Common myeloid progenitor, CD34-positive (primary cell): ENCODE data around the gene TDRD5.

Experiments
- CTCF ChIA-PET: fragments of 350-600 bp; sonication (Branson Sonifier 250); formaldehyde crosslinking; loops from one replicate; lab custom pipeline; 2021; ENCODE audit warnings: antibody characterized with exemption; lab: Charles Lee
- POLR2A ChIA-PET: fragments of 350-600 bp; sonication (Branson Sonifier 250); formaldehyde crosslinking; loops from one replicate; lab custom pipeline; 2021; ENCODE audit warnings: antibody characterized with exemption; lab: Charles Lee
- DNase-seq, 3 donors: peaks; one replicate each; pipeline versions ENCODE4 v3.0.0 to v3.0.0-alpha.2; 2013
- H3K27ac ChIP-seq, 2 experiments: 1 replicate in 1 of 2; 2 replicates in 1 of 2; pipeline ENCODE4 v1.7.0; 2013; ENCODE audit warnings: inconsistent platforms in 2 of 2, low read length in 2 of 2, mild to moderate bottlenecking in 2 of 2, low read depth in 1 of 2, moderate library complexity in 1 of 2; ENCODE audit not compliant: severe bottlenecking in 2 of 2, insufficient read depth in 1 of 2, poor library complexity in 1 of 2
- H3K27me3 ChIP-seq, 5 experiments: replicated peaks in 2 of 5; 1 replicate in 3 of 5; 2 replicates in 2 of 5; pipeline versions ENCODE4 v1.6.1 to v1.7.0; 2013; ENCODE audit warnings: low read length in 4 of 5, mild to moderate bottlenecking in 2 of 5, moderate library complexity in 2 of 5, inconsistent platforms in 1 of 5; ENCODE audit not compliant: insufficient read depth in 5 of 5, control insufficient read depth in 4 of 5
- H3K36me3 ChIP-seq, 4 experiments: 1 replicate in 2 of 4; 2 replicates in 2 of 4; pipeline versions ENCODE4 v1.6.1 to v1.7.0; 2013; ENCODE audit warnings: low read length in 3 of 4, control low read depth in 1 of 4, mild to moderate bottlenecking in 1 of 4; ENCODE audit not compliant: control insufficient read depth in 4 of 4, insufficient read depth in 4 of 4
- H3K4me1 ChIP-seq, 4 experiments: 1 replicate in 3 of 4; 2 replicates in 1 of 4; pipeline versions ENCODE4 v1.6.1 to v1.7.1; 2013; ENCODE audit warnings: low read length in 3 of 4, mild to moderate bottlenecking in 3 of 4, control low read depth in 1 of 4, inconsistent platforms in 1 of 4, moderate library complexity in 1 of 4; ENCODE audit not compliant: control insufficient read depth in 4 of 4, insufficient read depth in 4 of 4; ENCODE audit errors: control extremely low read depth in 1 of 4
- H3K4me3 ChIP-seq, 7 experiments: 1 replicate in 4 of 7; 2 replicates in 3 of 7; pipeline versions ENCODE4 v1.5.1 to v1.7.0; 2013; ENCODE audit warnings: mild to moderate bottlenecking in 7 of 7, low read length in 6 of 7, moderate library complexity in 6 of 7, inconsistent platforms in 2 of 7, low read depth in 2 of 7, control low read depth in 1 of 7; ENCODE audit not compliant: insufficient read depth in 4 of 7, control insufficient read depth in 1 of 7; ENCODE audit errors: extremely low read depth in 1 of 7
- H3K9me3 ChIP-seq, 5 experiments: 1 replicate in 4 of 5; 2 replicates in 1 of 5; pipeline versions ENCODE4 v1.6.1 to v1.7.1; 2013; ENCODE audit warnings: low read length in 4 of 5, mild to moderate bottlenecking in 2 of 5, inconsistent platforms in 1 of 5, low read depth in 1 of 5, moderate library complexity in 1 of 5; ENCODE audit not compliant: control insufficient read depth in 4 of 5, insufficient read depth in 2 of 5; ENCODE audit errors: control extremely low read depth in 1 of 5
- WGBS: methylation state at CpG from one replicate; pipeline ENCODE4 v1.1.5; 2013; ENCODE audit not compliant: insufficient coverage; 5-methylcytosine and 5-hydroxymethylcytosine counted together

Gene TDRD5

DNA sequence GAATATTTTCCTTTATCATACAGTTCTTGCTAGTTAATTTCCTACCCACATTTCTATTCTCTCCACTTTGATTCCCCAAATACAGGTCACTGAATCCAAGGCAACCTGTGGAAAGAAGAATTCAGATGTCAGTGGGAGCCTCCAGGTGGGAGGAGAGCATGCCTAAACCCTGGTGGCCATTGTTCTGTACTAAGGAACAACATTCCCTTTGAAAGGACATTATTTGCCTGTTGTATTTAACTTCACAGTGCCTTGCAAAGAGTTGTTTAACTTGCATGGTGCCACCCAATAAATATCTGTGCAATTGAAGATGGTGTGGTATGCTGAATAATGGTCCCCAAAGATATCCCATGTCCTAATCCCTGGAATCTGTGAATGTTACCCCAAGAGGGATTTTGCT lies 37.2 kb upstream of the TDRD5 start:
- H3K27me3 ChIP-seq, result no peaks in the 10 kb centered on the region
- no peak overlapping the region for H3K4me3 ChIP-seq
- no peak for DNase-seq
- ChIA-PET POLR2A (no interaction called here), CTCF (no interaction called here)
- no peaks in the 10 kb centered on the region for H3K36me3 ChIP-seq
- no peaks in the 10 kb centered on the region for H3K9me3 ChIP-seq
- H3K27ac ChIP-seq, result no peak overlapping the region
- H3K4me1 ChIP-seq, result no peaks in the 10 kb centered on the region

DNA sequence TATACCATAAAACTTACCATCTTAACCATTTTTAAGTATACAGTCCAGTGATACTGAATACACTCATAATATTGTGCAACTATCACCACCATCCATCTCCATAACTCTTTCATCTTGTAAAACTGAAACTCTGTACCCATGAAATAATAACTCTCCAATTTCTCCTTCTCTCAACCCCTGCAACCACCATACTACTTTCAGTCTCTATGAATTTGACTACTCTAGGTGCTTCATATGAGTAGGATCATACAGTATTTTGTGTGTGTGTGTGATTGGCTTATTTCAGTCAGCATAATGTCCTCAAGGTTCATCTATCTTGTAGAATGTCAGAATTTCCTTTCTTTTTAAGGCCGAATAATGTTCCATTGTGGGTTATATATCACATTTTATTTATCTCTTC lies 33.6 kb upstream of the TDRD5 start:
- no CpG with 5 or more reads among the region's 1 CpG for WGBS
- POLR2A ChIA-PET, result no interaction called here

GRCh38 chr1:179575497-179576314 lies 15.9 kb upstream of the TDRD5 start, which contains the start of gene NPHS2:
Gene NPHS2 (minus strand): TSS chr1:179575948. CDS start chr1:179575864, 84 bp downstream.
- Histone ChIP-seq H3K4me1 (peaks cover 0 to 8% (median 2%) of the 10 kb centered on the region in 4 experiments), H3K4me3 (peak within 1 kb of the TSS in 2 of 7 experiments; percentile 36 to 54), H3K36me3 (no peaks in the 10 kb centered on the region), H3K9me3 (peaks cover 0 to 3% (median 0%) of the 10 kb centered on the region in 5 experiments), H3K27me3 (peaks cover 19 to 62% (median 29%) of the 10 kb centered on the region in 5 experiments), H3K27ac (no peak within 1 kb of the TSS)
- DNase-seq, result peak in 1 of 3 donors; percentile 1
- whole genome bisulfite sequencing, result 3% methylated on average over 63 of the region's 77 CpGs
- ChIA-PET CTCF (no interaction called here), POLR2A (no interaction called here)

More for the DNA sequence above, 33.6 kb upstream of the TDRD5 start:
- Histone ChIP-seq H3K4me1 (no peaks in the 10 kb centered on the region), H3K4me3 (no peak overlapping the region), H3K27me3 (no peaks in the 10 kb centered on the region), H3K9me3 (no peaks in the 10 kb centered on the region), H3K27ac (no peak overlapping the region), H3K36me3 (no peaks in the 10 kb centered on the region)
- CTCF ChIA-PET, result no interaction called here
- DNase-seq, result no peak

GRCh38 chr1:179576509-179576908 lies 15.1 kb upstream of the TDRD5 start:
- CTCF ChIA-PET, result no interaction called here
- Histone ChIP-seq H3K4me1 (peaks cover 0 to 8% (median 2%) of the 10 kb centered on the region in 4 experiments), H3K36me3 (no peaks in the 10 kb centered on the region), H3K9me3 (peaks cover 0 to 3% (median 0%) of the 10 kb centered on the region in 5 experiments), H3K27me3 (peaks cover 19 to 62% (median 29%) of the 10 kb centered on the region in 5 experiments), H3K27ac (no peak overlapping the region), H3K4me3 (peak overlapping the region in 2 of 7 experiments; percentile 5 to 54)
- 17% methylated on average over 1 of the region's 5 CpGs for WGBS
- POLR2A ChIA-PET, result no interaction called here
- no peak for DNase-seq

GRCh38 chr1:179583771-179584320 lies 7.8 kb upstream of the TDRD5 start:
- DNase-seq, result no peak
- Histone ChIP-seq H3K27me3 (peaks cover 8 to 49% (median 22%) of the 10 kb centered on the region in 5 experiments), H3K36me3 (no peaks in the 10 kb centered on the region), H3K4me3 (no peak overlapping the region), H3K27ac (no peak overlapping the region), H3K4me1 (peaks cover 0 to 7% (median 3%) of the 10 kb centered on the region in 4 experiments), H3K9me3 (peaks cover 0 to 5% (median 0%) of the 10 kb centered on the region in 5 experiments)
- ChIA-PET POLR2A (no interaction called here), CTCF (no interaction called here)
- 100% methylated on average over 1 of the region's 5 CpGs for WGBS

- Histone ChIP-seq H3K4me1 (peaks cover 0 to 7% (median 3%) of the 10 kb centered on the region in 4 experiments), H3K36me3 (no peaks in the 10 kb centered on the region), H3K27ac (no peak overlapping the region), H3K9me3 (peaks cover 0 to 5% (median 0%) of the 10 kb centered on the region in 5 experiments), H3K27me3 (peaks cover 11 to 61% (median 22%) of the 10 kb centered on the region in 5 experiments), H3K4me3 (peak overlapping the region in 4 of 7 experiments; percentile 19 to 66 (median 48))
- ChIA-PET POLR2A (no interaction called here), CTCF (interaction anchor here (1.1 kb wide), 1 partner anchor 228 kb away, joined by 5 read pairs; no protein-coding TSS in a partner anchor)
- WGBS, result 7% methylated on average over 36 of the region's 60 CpGs
- peak; percentile 14 to 46 (median 44) for DNase-seq
These were observed 5.4 kb upstream of the TDRD5 start for GRCh38 chr1:179586107-179586823.
